Epithelial cell of esophagus (primary cell): ENCODE measurements around the gene ZNF341.

Experiments
- DNase-seq: peaks from one replicate; pipeline ENCODE4 v3.0.0; 2010; ENCODE audit warnings: low read depth
- H3K4me3 ChIP-seq: 2 replicates; pipeline ENCODE4 v1.5.1; 2011; ENCODE audit warnings: mild to moderate bottlenecking, low read length, control low read depth
- TF ChIP-seq, protein P1 (sequence below): IDR thresholded peaks from 2 replicates; pipeline ENCODE4 v1.5.1; 2011; ENCODE audit warnings: low read depth, mild to moderate bottlenecking, low read length, control low read depth, inconsistent platforms; ENCODE audit not compliant: insufficient read depth; ENCODE audit errors: missing control alignments

Gene ZNF341

GRCh38 chr20:33816191-33816590, 84.4 kb downstream of the ZNF341 start:
- no peak overlapping the region for H3K4me3 ChIP-seq
- no peak for DNase-seq
- TF ChIP-seq, protein P1, sequence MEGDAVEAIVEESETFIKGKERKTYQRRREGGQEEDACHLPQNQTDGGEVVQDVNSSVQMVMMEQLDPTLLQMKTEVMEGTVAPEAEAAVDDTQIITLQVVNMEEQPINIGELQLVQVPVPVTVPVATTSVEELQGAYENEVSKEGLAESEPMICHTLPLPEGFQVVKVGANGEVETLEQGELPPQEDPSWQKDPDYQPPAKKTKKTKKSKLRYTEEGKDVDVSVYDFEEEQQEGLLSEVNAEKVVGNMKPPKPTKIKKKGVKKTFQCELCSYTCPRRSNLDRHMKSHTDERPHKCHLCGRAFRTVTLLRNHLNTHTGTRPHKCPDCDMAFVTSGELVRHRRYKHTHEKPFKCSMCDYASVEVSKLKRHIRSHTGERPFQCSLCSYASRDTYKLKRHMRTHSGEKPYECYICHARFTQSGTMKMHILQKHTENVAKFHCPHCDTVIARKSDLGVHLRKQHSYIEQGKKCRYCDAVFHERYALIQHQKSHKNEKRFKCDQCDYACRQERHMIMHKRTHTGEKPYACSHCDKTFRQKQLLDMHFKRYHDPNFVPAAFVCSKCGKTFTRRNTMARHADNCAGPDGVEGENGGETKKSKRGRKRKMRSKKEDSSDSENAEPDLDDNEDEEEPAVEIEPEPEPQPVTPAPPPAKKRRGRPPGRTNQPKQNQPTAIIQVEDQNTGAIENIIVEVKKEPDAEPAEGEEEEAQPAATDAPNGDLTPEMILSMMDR: no peak

DNA sequence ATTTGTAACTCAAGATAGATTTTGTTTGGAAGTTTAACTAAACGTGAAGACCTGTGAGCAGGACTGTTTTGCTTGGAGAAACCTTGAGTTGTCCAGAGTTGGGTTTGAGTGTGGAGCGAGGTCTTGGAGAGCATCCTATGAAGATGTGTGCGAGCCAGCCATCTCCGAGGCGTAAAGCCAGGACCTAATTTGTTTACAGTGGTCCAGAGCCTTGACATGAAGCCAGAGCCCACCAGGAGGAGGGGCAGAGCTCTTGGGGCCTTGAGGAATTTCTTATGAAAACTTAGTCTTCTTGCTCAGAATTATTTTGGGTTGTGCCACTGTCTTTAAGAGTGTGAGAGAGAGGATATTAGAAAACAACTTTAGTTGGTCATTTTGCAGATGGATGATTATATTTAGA, 85.6 kb downstream of the ZNF341 start:
- no peak for DNase-seq
- TF ChIP-seq, protein P1: no peak
- H3K4me3 ChIP-seq: no peak overlapping the region

- TF ChIP-seq, protein P1: no peak
- no peak for DNase-seq
- H3K4me3 ChIP-seq: no peak overlapping the region
Measured at GRCh38 chr20:33819456-33819855, 87.7 kb downstream of the ZNF341 start.

DNA sequence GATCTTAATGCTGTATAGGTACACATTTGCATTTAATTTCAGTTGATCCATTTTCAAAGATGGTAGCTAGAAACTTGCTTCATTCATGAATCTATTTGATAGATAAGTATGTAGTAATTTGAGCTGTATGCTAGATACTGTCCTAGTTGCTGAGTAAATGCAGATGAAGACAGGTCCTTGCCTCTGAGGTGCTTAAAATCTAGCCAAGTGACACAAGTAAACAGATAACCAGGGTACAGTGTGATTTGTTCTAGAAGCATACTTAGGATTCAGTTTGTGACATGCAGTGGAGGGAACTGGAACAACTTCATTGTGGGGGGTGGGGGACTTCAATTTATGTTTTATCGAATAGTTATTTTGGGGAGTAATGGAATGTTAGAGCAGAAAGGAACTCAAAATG, 88.6 kb downstream of the ZNF341 start:
- H3K4me3 ChIP-seq: no peak overlapping the region
- TF ChIP-seq, protein P1: no peak
- DNase-seq: no peak

DNA sequence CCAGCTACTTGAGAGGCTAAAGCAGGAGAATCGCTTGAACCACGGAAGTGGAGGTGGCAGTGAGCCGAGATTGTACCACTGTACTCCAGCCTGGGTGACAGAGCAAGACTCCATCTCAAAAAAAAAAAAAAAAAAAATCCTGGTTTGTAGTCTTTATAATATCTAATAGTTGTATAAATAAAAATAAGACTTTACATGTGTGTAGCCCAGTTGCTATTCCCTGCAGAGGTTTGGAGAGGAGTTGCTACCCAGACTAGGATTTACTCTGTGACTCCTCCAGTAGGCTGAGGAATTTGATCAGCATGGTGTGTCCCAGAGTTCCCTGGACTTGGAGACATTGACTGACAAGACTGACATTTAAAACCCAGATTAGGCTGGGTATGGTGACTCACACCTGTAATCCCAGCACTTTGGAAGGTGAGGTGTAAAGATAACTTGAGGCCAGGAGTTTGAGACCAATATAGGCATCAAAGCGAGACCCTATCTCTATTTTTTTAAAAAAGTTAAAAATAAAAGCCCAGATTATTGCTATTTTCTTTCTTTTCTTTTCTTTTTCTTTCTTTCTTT, 89.6 kb downstream of the ZNF341 start:
- no peak for DNase-seq
- H3K4me3 ChIP-seq: no peak overlapping the region
- TF ChIP-seq, protein P1: no peak

DNA sequence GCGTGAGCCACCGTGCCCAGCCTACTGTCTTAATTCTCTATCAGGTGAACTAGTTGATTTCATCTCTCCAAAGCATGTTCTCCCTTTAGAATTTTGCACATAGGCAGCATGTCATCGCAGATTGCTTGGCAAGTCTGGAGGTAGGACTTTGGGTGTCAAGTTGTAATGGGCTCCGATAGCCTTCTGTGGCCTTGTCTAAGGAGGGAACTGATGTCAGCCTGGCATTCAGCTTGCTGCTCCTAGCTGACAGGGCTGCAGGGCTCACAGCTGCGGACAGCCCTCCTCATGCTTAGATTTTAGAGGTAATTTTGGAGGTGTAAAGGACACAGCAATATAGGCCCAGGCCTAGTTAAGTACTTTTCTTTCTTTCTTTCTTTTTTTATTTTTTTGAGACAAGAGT, 90.6 kb downstream of the ZNF341 start:
- no peak for DNase-seq
- no peak overlapping the region for H3K4me3 ChIP-seq
- TF ChIP-seq, protein P1: no peak

DNA sequence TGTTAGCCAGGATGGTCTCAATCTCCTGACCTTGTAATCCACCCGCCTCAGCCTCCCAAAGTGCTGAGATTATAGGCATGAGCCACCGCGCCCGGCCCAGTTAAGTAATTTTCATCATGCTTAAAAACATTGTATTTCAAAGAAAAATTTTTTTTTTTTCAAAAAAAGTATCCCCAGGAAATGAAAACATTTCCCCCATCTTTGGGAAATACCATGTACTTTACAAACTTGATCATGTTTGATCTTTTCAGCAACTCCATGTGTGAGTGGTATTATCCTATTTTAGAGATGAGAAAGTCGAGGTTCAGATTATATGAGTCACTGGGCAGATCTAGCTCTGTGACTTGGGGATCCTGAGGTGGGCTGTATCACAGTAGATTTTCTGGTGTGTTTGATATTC, 91.2 kb downstream of the ZNF341 start:
- DNase-seq: no peak
- H3K4me3 ChIP-seq: no peak overlapping the region
- TF ChIP-seq, protein P1: no peak
